ENCODE results near the gene CYTL1. TPM values are rescaled to one million over a fixed set of nuclear protein-coding genes. Genes with fewer than 3 reads are reported as not detected.

The CYTL1 gene
- total RNA-seq, 4 donors from 2014 or later, result 5.9 to 9.6 TPM; not detected in 2

DNA sequence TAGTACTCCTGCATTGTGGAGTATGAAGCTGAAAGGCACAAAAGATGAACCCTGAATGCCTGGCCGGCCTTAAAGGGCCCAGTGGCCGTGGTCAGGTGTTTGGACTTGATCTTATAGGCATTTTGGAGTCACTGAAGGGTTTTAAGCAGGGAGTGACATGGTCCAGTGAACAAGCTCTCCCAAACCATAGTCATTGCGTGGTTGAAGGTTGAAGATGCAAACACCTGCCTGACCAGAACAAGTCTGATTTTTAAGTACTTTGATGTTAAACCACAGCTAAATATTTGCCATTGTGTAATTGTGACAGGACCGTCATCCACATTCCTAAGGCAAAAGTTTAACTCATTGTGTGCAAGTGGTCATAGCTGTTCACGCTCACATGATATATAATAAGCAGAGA lies 35.3 kb upstream of the CYTL1 start:
- Histone ChIP-seq H3K27me3 (no peaks in the 10 kb centered on the region), H3K9me3 (no peaks in the 10 kb centered on the region), H3K4me3 (no peak overlapping the region), H3K4me1 (peaks cover 0 to 24% (median 14%) of the 10 kb centered on the region in 4 donors), H3K36me3 (no peaks in the 10 kb centered on the region), H3K27ac (no peak overlapping the region)
- TF ChIP-seq, protein P1, sequence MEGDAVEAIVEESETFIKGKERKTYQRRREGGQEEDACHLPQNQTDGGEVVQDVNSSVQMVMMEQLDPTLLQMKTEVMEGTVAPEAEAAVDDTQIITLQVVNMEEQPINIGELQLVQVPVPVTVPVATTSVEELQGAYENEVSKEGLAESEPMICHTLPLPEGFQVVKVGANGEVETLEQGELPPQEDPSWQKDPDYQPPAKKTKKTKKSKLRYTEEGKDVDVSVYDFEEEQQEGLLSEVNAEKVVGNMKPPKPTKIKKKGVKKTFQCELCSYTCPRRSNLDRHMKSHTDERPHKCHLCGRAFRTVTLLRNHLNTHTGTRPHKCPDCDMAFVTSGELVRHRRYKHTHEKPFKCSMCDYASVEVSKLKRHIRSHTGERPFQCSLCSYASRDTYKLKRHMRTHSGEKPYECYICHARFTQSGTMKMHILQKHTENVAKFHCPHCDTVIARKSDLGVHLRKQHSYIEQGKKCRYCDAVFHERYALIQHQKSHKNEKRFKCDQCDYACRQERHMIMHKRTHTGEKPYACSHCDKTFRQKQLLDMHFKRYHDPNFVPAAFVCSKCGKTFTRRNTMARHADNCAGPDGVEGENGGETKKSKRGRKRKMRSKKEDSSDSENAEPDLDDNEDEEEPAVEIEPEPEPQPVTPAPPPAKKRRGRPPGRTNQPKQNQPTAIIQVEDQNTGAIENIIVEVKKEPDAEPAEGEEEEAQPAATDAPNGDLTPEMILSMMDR (IDR thresholded peaks at IDR 0.05), result no peak
- TF ChIP-seq POLR2A (IDR thresholded peaks at IDR 0.05), result no peak
- no peak for TF ChIP-seq EP300 (IDR thresholded peaks at IDR 0.05)
- DNase-seq (ENCODE audit: low spot score in 2 of 2), result no peak
- 69 to 72% methylated on average over 5 of the region's 5 CpGs for WGBS, 2 donors

DNA sequence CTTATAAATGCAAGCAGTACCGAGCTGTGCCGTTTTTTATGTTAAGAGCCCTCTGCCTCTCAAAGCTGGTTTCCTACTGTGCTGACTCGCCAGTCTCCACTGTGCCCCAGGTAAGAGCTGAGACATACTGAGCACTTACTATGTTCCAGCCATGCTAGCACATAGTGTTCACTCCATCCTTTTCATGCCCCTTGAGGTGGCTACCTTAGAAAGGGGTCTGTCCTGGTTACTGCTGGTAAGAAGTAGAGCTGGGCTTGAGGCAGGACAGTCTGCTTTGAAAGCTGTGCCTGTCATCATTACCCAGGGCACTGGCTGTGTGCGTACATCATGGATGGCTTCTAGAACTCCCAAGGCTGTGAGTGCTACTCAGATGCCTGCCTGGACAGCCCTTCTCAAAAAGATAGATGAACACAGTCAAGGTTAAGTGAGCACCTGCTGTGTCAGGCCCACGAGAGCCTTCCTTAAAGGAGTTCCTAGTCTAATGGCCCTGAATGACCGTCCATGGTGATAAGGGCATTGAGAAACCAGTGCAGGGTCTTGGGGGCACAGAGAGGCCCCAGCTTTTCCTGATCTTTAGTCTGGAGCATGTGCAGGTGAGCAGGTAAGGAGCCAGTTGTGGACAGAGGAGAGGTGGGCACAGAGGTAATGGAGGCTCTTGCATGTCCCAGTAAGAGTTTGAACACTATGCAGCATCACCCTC lies 33.6 kb upstream of the CYTL1 start:
- H3K4me3 ChIP-seq, result no peak overlapping the region
- no peaks in the 10 kb centered on the region for H3K27me3 ChIP-seq
- H3K4me1 ChIP-seq, result peaks cover 0 to 24% (median 14%) of the 10 kb centered on the region in 4 donors
- WGBS, 2 donors, result 76 to 81% methylated on average over 6 of the region's 6 CpGs
- no peaks in the 10 kb centered on the region for H3K9me3 ChIP-seq
- TF ChIP-seq POLR2A (IDR thresholded peaks at IDR 0.05) (no peak), EP300 (IDR thresholded peaks at IDR 0.05) (no peak)
- TF ChIP-seq, protein P1 (IDR thresholded peaks at IDR 0.05), result no peak
- H3K36me3 ChIP-seq, result no peaks in the 10 kb centered on the region
- no peak overlapping the region for H3K27ac ChIP-seq
- no peak for DNase-seq (ENCODE audit: low spot score in 2 of 2)

DNA sequence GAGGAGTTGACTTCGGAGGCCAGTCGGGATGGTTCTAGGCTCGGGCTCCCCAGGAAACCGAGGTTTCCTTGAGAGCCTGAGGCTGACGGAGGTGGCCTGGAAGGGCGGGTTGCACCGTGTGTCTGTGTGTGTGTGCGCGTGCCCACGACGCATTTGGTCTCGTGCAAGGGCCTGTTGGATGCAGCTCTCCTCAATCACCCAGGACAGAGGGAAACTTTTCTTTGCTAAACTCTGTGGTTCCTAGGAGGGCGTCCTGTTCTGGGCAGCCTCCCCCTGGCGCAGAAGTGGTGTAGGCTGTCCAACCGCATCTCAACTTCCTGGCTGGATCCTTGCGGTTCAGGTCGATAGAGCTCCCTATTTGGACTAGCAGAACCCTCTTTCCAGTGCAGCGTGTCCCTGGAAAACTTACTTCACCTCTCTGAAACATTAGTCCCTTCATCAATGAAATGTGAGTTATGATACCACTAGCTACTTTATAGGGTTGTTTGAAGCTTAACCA lies 33.0 kb upstream of the CYTL1 start:
- WGBS, 2 donors, result 27 to 28% methylated on average over 11 to 18 of the region's 18 CpGs
- Histone ChIP-seq H3K4me1 (peaks cover 0 to 24% (median 14%) of the 10 kb centered on the region in 4 donors), H3K27ac (no peak overlapping the region)

DNA sequence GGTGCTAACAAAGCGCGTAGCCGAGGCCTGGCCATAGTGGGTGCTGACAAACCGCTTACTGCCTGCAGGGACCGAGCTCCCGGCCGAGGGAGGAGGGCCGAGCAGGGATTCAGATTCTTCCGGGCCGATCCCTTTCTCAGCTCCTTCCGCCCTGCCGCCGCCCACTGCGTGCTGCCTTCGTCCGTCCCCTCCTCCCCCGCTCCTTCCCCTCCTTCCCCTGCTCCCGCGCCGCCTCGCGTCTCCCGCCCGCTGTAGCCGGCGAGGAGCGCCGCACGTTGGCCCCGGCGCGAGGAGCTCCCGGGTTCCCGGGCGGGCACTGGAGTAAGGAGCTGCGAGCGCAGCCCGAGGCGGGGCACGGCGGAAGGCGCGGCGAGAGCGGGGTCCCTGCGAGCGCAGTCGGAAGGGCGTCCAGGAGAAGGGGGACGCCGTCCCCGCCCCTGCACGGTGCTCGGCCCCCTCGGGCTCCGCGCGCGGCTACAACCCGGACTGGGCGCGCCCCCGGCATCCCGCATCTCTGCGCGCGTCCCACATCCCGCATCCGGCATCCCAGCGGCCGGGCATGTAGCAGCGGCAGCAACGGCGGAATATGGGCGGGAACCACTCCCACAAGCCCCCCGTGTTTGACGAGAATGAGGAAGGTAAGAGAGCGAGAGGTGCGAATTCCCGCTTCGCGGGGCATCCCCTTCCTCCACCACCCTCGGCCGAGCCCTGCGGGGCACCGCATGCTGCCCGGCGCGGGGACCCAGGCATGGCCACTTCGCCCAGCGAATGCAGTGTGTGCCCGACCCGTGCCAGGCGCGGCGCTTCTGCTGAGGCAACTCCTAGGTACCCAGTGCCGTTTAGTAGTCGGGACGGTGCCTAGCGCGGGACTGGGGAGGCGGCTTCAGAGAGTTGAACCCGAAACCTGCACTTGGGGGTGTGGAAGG lies 32.3 kb upstream of the CYTL1 start, which contains the start of gene STK32B:
Gene STK32B (plus strand): TSS at position 203 of the 926 bp plus-strand sequence.
- 1% methylated on average over 64 to 65 of the region's 103 CpGs for WGBS, 2 donors
- Histone ChIP-seq H3K9me3 (no peaks in the 10 kb centered on the region), H3K27ac (peak within 1 kb of the TSS in 1 of 4 donors; percentile 50), H3K4me1 (peaks cover 0 to 24% (median 14%) of the 10 kb centered on the region in 4 donors), H3K4me3 (peak within 1 kb of the TSS; percentile 38 to 68 (median 43)), H3K36me3 (no peaks in the 10 kb centered on the region), H3K27me3 (no peaks in the 10 kb centered on the region)
- DNase-seq (ENCODE audit: low spot score in 2 of 2), result peak in 1 of 2 donors; percentile 24
- TF ChIP-seq, protein P1 (IDR thresholded peaks at IDR 0.05), result peak in 1 of 5 experiments; percentile 29
- TF ChIP-seq POLR2A (IDR thresholded peaks at IDR 0.05) (no peak), EP300 (IDR thresholded peaks at IDR 0.05) (no peak)

More for the DNA sequence above, 33.0 kb upstream of the CYTL1 start:
- DNase-seq (ENCODE audit: low spot score in 2 of 2), result no peak
- Histone ChIP-seq H3K27me3 (no peaks in the 10 kb centered on the region), H3K9me3 (no peaks in the 10 kb centered on the region), H3K4me3 (peak overlapping the region; percentile 38 to 68 (median 43)), H3K36me3 (no peaks in the 10 kb centered on the region)
- TF ChIP-seq EP300 (IDR thresholded peaks at IDR 0.05) (no peak), POLR2A (IDR thresholded peaks at IDR 0.05) (no peak)
- TF ChIP-seq, protein P1 (IDR thresholded peaks at IDR 0.05), result no peak

All from tibial nerve (tissue), 4 donors.